ENCODE data around the gene MCOLN1.

- no peak for TF ChIP-seq CTCF (conservative IDR thresholded peaks at IDR 0.05; ENCODE audit: low read depth, low read length)
- no peak for TF ChIP-seq BHLHE40 (IDR thresholded peaks at IDR 0.05; ENCODE audit: low read depth, low read length)
- TF ChIP-seq POLR2A (IDR thresholded peaks at IDR 0.05; ENCODE audit: low read depth, low read length): no peak
- no peak for TF ChIP-seq USF2 (IDR thresholded peaks at IDR 0.05; ENCODE audit: low read depth, low read length)
- no peak for TF ChIP-seq RCOR1 (IDR thresholded peaks at IDR 0.05; ENCODE audit: insufficient replicate concordance, low read length)
- no peak for TF ChIP-seq MAFK (IDR thresholded peaks at IDR 0.05; ENCODE audit: low read depth, low read length)
- no peak for TF ChIP-seq RFX5 (IDR thresholded peaks at IDR 0.05; ENCODE audit: low read depth, low read length)
- TF ChIP-seq MXI1 (IDR thresholded peaks at IDR 0.05; ENCODE audit: borderline replicate concordance, low read depth, low read length): no peak
- TF ChIP-seq CEBPB (IDR thresholded peaks at IDR 0.05; ENCODE audit: low read depth, low read length): no peak
- no peak for TF ChIP-seq RAD21 (IDR thresholded peaks at IDR 0.05; ENCODE audit: low read length)
Observed at GRCh38 chr19:7552781-7553180, 30.4 kb downstream of the MCOLN1 start.

Measured in IMR-90 (cell line).